Measurements from ENCODE around the gene SUMO2.

Gene SUMO2

DNA sequence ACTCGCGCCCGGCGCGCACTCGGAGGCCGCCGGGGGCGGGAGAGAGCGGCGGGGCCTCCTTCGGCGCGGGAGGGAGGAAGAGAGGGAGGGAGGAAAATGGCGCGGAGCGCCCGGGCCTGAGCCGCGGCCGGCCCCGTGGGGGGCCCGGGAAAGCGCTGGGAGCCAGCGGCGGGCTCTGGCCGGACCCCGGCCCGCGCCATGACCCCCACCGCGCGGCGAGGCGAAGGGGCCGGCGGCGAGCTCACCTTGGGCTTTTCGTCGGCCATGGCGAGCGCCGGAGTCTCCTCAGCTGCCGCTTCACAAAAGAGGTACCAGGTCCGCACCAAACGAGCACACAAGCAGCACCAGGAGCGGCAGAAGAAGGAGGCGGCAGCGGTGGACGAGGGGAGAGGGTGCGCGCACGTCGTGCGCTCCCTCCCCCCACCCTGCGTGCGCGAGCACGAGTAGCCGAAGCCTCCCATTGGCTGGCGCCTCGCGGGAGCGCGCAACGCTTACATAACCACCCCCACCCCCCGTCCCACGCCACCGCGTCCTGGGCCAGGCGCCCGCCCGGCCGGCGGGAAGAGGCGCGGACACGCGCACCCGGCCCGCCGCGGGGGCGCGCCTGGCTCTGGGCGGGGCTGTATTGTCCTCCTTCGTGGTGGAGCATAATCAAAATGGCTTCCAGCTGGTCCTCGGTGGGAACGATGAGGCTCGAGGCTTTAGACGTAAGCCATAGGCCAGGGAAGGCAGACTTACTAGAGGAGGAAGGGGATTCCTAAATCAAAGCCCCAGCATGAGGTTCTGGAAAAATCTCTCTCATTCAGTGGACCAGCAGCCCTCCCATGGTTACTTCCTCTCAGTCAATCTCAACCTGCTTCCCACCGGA, at the start of gene SUMO2:
TSS of gene SUMO2 (minus strand) at position 391 of the 868 bp plus-strand sequence. CDS start at position 266, 125 bp downstream.
- TF ChIP-seq, protein P1, sequence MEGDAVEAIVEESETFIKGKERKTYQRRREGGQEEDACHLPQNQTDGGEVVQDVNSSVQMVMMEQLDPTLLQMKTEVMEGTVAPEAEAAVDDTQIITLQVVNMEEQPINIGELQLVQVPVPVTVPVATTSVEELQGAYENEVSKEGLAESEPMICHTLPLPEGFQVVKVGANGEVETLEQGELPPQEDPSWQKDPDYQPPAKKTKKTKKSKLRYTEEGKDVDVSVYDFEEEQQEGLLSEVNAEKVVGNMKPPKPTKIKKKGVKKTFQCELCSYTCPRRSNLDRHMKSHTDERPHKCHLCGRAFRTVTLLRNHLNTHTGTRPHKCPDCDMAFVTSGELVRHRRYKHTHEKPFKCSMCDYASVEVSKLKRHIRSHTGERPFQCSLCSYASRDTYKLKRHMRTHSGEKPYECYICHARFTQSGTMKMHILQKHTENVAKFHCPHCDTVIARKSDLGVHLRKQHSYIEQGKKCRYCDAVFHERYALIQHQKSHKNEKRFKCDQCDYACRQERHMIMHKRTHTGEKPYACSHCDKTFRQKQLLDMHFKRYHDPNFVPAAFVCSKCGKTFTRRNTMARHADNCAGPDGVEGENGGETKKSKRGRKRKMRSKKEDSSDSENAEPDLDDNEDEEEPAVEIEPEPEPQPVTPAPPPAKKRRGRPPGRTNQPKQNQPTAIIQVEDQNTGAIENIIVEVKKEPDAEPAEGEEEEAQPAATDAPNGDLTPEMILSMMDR (IDR thresholded peaks at IDR 0.05; ENCODE audit: low read depth, low read length, missing control alignments), result peak; percentile 24
- peak; percentile 87 for DNase-seq (ENCODE audit: low read depth)
- peak within 1 kb of the TSS; percentile 76 for H3K4me3 ChIP-seq (ENCODE audit: low read depth, low read length)

DNA sequence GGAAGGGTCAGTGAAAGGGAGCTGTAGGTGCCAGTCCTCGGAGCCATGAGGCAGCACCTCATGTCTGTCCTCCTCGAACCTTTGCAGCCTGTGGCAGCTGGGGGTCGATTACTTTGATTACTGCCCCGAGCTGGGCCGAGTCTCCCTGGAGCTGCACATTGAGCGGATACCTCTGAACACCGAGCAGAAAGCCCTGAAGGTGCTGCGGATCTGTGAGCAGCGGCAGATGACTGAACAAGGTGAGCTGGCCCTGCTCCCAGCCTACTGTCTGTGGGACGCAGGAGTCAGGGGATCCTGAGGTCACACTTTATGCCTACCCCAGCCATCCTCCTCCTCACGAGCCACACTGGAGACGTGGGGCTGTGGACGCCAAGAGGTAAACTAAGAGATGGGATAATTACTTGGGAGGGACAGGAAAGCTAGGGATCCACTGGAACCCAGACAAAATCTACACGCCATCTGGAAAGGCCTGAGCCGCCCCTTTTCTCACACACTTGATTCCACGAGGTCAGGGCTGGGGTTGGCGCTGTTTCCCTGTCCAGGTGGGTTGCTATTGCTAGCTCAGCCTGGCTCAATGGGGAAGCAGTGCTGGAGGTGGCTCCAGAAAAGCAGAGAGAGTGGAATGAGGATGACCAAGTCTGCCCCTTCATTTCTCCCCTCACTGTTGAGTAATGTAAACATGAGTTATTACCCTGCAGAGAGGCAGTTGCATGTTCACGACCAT, 49.1 kb upstream of the SUMO2 start:
- no peak for DNase-seq (ENCODE audit: low read depth)
- no peak overlapping the region for H3K4me3 ChIP-seq (ENCODE audit: low read depth, low read length)
- TF ChIP-seq, protein P1 (IDR thresholded peaks at IDR 0.05; ENCODE audit: low read depth, low read length, missing control alignments), result no peak

DNA sequence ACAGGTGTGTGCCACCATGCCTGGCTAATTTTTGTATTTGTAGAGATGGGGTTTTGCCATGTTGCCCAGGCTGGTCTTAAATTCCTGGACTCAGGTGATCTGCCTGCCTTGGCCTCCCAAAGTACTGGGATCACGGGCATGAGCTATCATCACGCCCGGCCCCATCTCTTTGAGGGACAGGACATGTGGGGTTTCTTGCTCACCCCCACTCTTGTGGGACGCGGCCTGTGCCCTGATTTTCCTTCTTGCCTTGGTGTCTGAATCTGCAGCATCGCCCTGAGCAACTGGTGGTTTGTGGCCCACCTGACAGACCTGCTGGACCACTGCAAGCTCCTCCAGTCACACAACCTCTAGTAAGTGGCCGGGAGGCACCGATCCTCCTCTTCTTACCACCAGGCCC, 48.3 kb upstream of the SUMO2 start:
- TF ChIP-seq, protein P1 (IDR thresholded peaks at IDR 0.05; ENCODE audit: low read depth, low read length, missing control alignments), result no peak
- H3K4me3 ChIP-seq (ENCODE audit: low read depth, low read length), result no peak overlapping the region

DNA sequence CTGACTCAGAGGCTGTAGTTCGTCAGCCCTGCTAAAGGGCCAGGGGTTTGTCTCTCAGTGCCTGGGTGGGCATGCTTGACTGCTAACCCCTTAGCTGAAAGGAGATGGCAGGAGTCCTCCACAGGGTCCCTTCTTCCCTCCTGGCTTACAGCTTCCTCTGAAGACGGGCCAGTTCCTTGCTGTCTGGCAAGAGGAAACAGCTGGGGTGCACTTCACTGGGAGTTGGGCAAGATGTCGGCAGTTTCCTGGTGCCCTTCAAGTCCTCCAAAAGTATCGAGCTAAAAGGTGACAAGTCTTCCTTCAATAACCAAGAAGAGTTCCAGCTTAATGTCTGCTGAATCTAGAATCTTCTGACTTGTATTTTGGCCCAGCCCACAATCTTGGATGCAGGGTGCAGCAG, 46.1 kb upstream of the SUMO2 start:
- no peak for DNase-seq (ENCODE audit: low read depth)
- TF ChIP-seq, protein P1 (IDR thresholded peaks at IDR 0.05; ENCODE audit: low read depth, low read length, missing control alignments), result no peak

More for the DNA sequence above, 48.3 kb upstream of the SUMO2 start:
- DNase-seq (ENCODE audit: low read depth), result no peak

DNA sequence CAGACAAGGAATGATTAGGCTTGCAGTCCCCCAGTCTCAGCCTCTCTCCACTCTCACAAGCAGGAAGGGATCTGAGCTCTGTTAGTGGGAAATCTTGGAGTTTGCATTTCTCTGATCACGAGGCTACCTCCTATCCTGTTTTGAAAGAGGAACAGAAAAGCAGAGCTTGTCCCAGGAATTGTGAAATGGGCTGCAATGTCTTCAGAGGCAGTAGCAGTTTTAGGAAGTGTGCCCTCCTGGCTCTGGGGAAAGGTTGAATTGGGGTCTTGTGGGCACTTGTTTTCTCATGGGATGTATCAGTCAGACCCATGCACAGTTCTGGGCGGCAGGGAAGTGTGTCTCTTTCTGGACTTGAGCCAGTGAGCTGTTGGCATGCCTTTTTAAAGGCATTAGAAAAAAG, 45.5 kb upstream of the SUMO2 start:
- no peak for DNase-seq (ENCODE audit: low read depth)
- TF ChIP-seq, protein P1 (IDR thresholded peaks at IDR 0.05; ENCODE audit: low read depth, low read length, missing control alignments), result no peak
- no peak overlapping the region for H3K4me3 ChIP-seq (ENCODE audit: low read depth, low read length)

More for the DNA sequence above, 46.1 kb upstream of the SUMO2 start:
- no peak overlapping the region for H3K4me3 ChIP-seq (ENCODE audit: low read depth, low read length)

DNA sequence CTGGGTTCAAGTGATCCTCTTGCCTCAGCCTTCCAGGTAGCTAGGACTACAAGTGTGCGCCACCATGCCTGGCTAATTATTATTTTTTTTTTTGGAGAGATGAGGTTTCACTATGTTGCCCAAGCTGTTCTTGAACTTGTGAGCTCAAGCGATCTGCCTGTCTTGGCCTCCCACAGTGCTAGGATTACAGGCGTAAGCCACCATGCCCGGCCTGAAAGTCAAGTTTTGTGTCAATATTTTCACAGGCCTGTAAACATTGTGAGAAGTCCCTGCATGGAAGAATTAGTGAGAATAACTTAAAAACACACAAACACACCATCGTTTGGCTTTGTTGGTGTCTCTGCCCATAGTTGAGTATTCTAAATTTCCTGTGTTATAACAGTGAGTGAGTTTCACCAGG, 45.0 kb upstream of the SUMO2 start:
- TF ChIP-seq, protein P1 (IDR thresholded peaks at IDR 0.05; ENCODE audit: low read depth, low read length, missing control alignments), result no peak
- DNase-seq (ENCODE audit: low read depth), result no peak
- H3K4me3 ChIP-seq (ENCODE audit: low read depth, low read length), result no peak overlapping the region
